WTC11 (cell line): ENCODE measurements around the gene SPIC. TPM values are rescaled to one million over a fixed set of nuclear protein-coding genes. Genes with fewer than 3 reads are reported as not detected.

Experiments used
- ATAC-seq: fragments of 200-7000 bp; cut with Tn5 transposase; 2 replicates; pipeline ENCODE4 v1.10.0; 2021; ENCODE audit warnings: mild to moderate bottlenecking, moderate library complexity
- CTCF ChIA-PET: fragments of 300-600 bp; sonication (Branson Sonifier 250); formaldehyde crosslinking; loops from one replicate; lab custom pipeline; 2021; ENCODE audit warnings: antibody characterized with exemption; lab: Charles Lee
- POLR2A ChIA-PET: fragments of 350-600 bp; sonication (Branson Sonifier 250); formaldehyde crosslinking; loops from one replicate; lab custom pipeline; 2021; ENCODE audit warnings: antibody characterized with exemption; lab: Charles Lee
- DNase-seq: peaks from one replicate; pipeline ENCODE4 v3.0.0; 2021; ENCODE audit warnings: low spot score
- H3K27ac Mint-ChIP-seq: 2 replicates; pipeline ENCODE4 v1.8.0; 2021; ENCODE audit warnings: mixed read lengths
- H3K27me3 Mint-ChIP-seq: 2 replicates; pipeline ENCODE4 v1.8.0; 2021; ENCODE audit warnings: low read depth, mild to moderate bottlenecking, moderate library complexity, mixed read lengths
- H3K36me3 Mint-ChIP-seq: 2 replicates; pipeline ENCODE4 v1.8.0; 2021; ENCODE audit warnings: mixed read lengths
- H3K4me1 Mint-ChIP-seq: 2 replicates; pipeline ENCODE4 v1.8.0; 2022; ENCODE audit warnings: mixed read lengths
- H3K4me3 Mint-ChIP-seq: 2 replicates; pipeline ENCODE4 v1.8.0; 2021; ENCODE audit warnings: mild to moderate bottlenecking, moderate library complexity, mixed read lengths
- H3K9me3 Mint-ChIP-seq: 2 replicates; pipeline ENCODE4 v1.8.0; 2021; ENCODE audit warnings: mixed read lengths
- AR ChIP-seq: fragments of 250-450 bp; sonication (Bioruptor Pico); IDR thresholded peaks from 2 replicates; pipeline ENCODE4 v1.9.0; 2021; ENCODE audit warnings: mild to moderate bottlenecking
- CDX4 ChIP-seq: fragments of 250-450 bp; sonication (Bioruptor Pico); IDR thresholded peaks from 2 replicates; pipeline ENCODE4 v1.9.0; 2021; ENCODE audit warnings: moderate library complexity, mild to moderate bottlenecking, inconsistent platforms, borderline replicate concordance
- FOXP4 ChIP-seq: sonication (generic); formaldehyde crosslinking; IDR thresholded peaks from 2 replicates; pipeline ENCODE4 v1.8.0; 2022; ENCODE audit warnings: mild to moderate bottlenecking, missing genetic modification reagents
- HMGA2 ChIP-seq: fragments of 250-450 bp; sonication (Bioruptor Pico); IDR thresholded peaks from 2 replicates; pipeline ENCODE4 v1.4.0; 2021; ENCODE audit warnings: mild to moderate bottlenecking, moderate library complexity
- MLX ChIP-seq: sonication (generic); formaldehyde crosslinking; IDR thresholded peaks from 2 replicates; pipeline ENCODE4 v1.8.1; 2023; ENCODE audit warnings: mild to moderate bottlenecking, missing genetic modification reagents, moderate library complexity
- total RNA-seq: library from RNA; stranded (reverse); gene quantifications from 3 replicates; pipeline ENCODE4 v1.2.3, GENCODE V29; 2021

Gene SPIC
- total RNA-seq, 1 experiment from 2014 or later, result not detected

- no peak for TF ChIP-seq HMGA2 (CRISPR knock-in tag)
- TF ChIP-seq MLX (CRISPR knock-in tag), result no peak
- no peak for TF ChIP-seq FOXP4 (CRISPR knock-in tag)
- TF ChIP-seq AR (CRISPR knock-in tag), result no peak
- no peak for TF ChIP-seq CDX4 (CRISPR knock-in tag)
- TF ChIP-seq, all 79 proteins: peak for 0
- CTCF ChIA-PET, result interaction anchor here (1.6 kb wide), 1 partner anchor 186 kb away, joined by 3 read pairs; no protein-coding TSS in a partner anchor
- no peak overlapping the region for H3K27ac Mint-ChIP-seq
- ATAC-seq (no peak), DNase-seq (no peak)
- H3K9me3 Mint-ChIP-seq, result no peaks in the 10 kb centered on the region
- 0 out of 2 replicates have a peak, but pooled peaks cover 4% of the 10 kb centered on the region for H3K4me1 Mint-ChIP-seq
- no peaks in the 10 kb centered on the region for H3K36me3 Mint-ChIP-seq
- no peak overlapping the region for H3K4me3 Mint-ChIP-seq
- POLR2A ChIA-PET, result interaction anchor here (0.6 kb wide), 1 partner anchor 28 kb away, joined by 5 read pairs; no protein-coding TSS in a partner anchor
- no peaks in the 10 kb centered on the region for H3K27me3 Mint-ChIP-seq
Observed at GRCh38 chr12:101536069-101536674, 61.0 kb downstream of the SPIC start.

Other genes starting within 250 kb of the SPIC start
- gene UTP20, start 195.2 kb upstream of the SPIC start, total RNA-seq, result 23.1 to 34.1 TPM (median 24.5 TPM) in 3 replicates
- gene ARL1, start 67.6 kb upstream of the SPIC start, total RNA-seq, result 67.8 to 72.3 TPM (median 68.3 TPM) in 3 replicates
- gene MYBPC1, start 119.6 kb downstream of the SPIC start, total RNA-seq, result not detected in 3 replicates
- 17.6 to 19.8 TPM (median 19.1 TPM) in 3 replicates for gene CHPT1, start 222.3 kb downstream of the SPIC start, total RNA-seq